ACC112 (cell line): ENCODE results near the gene ZFYVE9.
A peak's percentile ranks its signal among the peaks of the same experiment; 100 is the strongest.

Experiments used
- H2AFZ ChIP-seq: fragments of 200-600 bp; sonication (generic); one replicate; pipeline ENCODE4 v1.6.0; 2017; ENCODE audit warnings: antibody characterized with exemption, low read length; ENCODE audit not compliant: unreplicated experiment
- H3K27ac ChIP-seq: fragments of 200-600 bp; sonication (generic); 2 replicates; pipeline ENCODE4 v1.5.1; 2014; ENCODE audit warnings: low read depth, mild to moderate bottlenecking, antibody characterized with exemption, low read length, moderate library complexity
- H3K27me3 ChIP-seq: fragments of 200-600 bp; sonication (generic); 2 replicates; pipeline ENCODE4 v1.6.1; 2014; ENCODE audit warnings: mild to moderate bottlenecking, antibody characterized with exemption, low read length, moderate library complexity, mixed read lengths; ENCODE audit not compliant: insufficient read depth
- H3K36me3 ChIP-seq: fragments of 200-600 bp; sonication (generic); 2 replicates; pipeline ENCODE4 v1.6.1; 2016; ENCODE audit warnings: mild to moderate bottlenecking, antibody characterized with exemption, low read length, moderate library complexity, mixed read lengths; ENCODE audit not compliant: insufficient read depth
- H3K4me1 ChIP-seq: fragments of 200-600 bp; sonication (generic); one replicate; pipeline ENCODE4 v1.6.1; 2016; ENCODE audit warnings: low read length, mixed read lengths; ENCODE audit not compliant: insufficient read depth, unreplicated experiment, control insufficient read depth
- H3K4me3 ChIP-seq: fragments of 200-600 bp; sonication (generic); 2 replicates; pipeline ENCODE4 v1.5.1; 2014; ENCODE audit warnings: mild to moderate bottlenecking, low read depth, low read length
- H3K79me2 ChIP-seq: fragments of 200-600 bp; sonication (generic); one replicate; pipeline ENCODE4 v1.6.0; 2016; ENCODE audit warnings: low read length; ENCODE audit not compliant: control insufficient read depth, unreplicated experiment, insufficient read depth

ZFYVE9 gene

DNA sequence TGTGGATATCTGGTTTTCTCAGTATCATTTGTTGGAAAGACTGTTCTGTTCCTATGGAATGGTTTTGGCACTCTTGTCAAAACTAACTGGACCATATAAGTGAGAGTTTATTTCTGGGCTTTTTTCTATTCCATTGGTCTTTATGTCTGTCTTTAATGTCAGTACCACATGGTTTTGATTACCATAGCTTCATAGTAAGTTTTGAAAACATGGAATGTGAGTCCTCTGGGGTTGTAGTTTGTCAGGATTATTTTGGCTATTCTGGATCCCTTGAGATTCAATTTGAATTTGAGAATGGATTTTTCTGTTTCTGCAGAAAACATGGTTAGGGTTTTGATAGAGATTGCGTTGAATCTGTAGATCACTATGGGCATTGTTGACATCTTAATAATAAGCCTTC lies 107.9 kb downstream of the ZFYVE9 start:
- Histone ChIP-seq H3K36me3 (0 out of 2 replicates have a peak, but pooled peaks cover 4% of the 10 kb centered on the region), H3K27me3 (no peaks in the 10 kb centered on the region), H2AFZ (no peak overlapping the region), H3K4me1 (no peaks in the 10 kb centered on the region), H3K79me2 (peaks cover 6% of the 10 kb centered on the region), H3K27ac (no peak overlapping the region), H3K4me3 (no peak overlapping the region)

DNA sequence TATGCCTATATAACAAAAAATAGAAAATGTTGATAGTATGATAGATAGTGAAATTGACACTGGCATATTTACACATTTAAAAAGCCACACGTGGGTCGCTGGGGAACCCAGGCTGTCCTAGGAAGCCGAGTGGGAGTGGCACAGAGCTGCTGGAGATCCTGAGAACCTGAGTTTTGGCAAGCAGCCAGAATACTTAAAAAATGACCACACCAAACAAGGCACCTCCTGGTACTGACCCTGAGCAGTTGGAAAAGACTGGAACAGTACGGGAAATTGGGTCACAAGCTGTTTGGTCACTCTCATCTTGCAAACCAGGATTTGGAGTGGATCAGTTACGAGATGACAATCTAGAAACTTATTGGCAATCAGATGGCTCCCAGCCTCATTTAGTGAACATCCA lies 111.5 kb downstream of the ZFYVE9 start:
- Histone ChIP-seq H3K27ac (no peak overlapping the region), H3K4me1 (no peaks in the 10 kb centered on the region), H3K27me3 (no peaks in the 10 kb centered on the region), H2AFZ (no peak overlapping the region), H3K36me3 (0 out of 2 replicates have a peak, but pooled peaks cover 4% of the 10 kb centered on the region), H3K4me3 (no peak overlapping the region), H3K79me2 (peaks cover 6% of the 10 kb centered on the region)

DNA sequence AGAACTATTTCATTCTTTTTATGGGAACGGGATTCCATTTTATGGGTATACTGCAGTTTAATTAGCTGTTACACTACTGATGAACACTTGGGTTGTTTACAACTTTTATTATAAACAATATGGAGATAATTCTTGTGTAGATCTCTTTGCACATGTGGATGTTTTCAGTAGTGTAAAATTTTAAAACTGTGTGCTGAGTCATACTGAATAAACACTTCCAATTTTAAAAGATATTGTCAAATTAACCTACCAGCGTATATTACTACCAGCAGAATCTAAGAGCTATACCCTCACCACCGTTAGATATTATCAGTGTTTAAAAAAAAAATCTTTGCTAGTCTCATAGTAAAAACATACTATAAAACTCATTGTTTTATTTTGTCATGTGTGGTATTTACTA lies 118.0 kb downstream of the ZFYVE9 start:
- no peaks in the 10 kb centered on the region for H3K79me2 ChIP-seq
- H3K27ac ChIP-seq = no peak overlapping the region
- H3K4me1 ChIP-seq = no peaks in the 10 kb centered on the region
- no peaks in the 10 kb centered on the region for H3K27me3 ChIP-seq
- no peak overlapping the region for H3K4me3 ChIP-seq
- no peak overlapping the region for H2AFZ ChIP-seq
- H3K36me3 ChIP-seq = no peaks in the 10 kb centered on the region

DNA sequence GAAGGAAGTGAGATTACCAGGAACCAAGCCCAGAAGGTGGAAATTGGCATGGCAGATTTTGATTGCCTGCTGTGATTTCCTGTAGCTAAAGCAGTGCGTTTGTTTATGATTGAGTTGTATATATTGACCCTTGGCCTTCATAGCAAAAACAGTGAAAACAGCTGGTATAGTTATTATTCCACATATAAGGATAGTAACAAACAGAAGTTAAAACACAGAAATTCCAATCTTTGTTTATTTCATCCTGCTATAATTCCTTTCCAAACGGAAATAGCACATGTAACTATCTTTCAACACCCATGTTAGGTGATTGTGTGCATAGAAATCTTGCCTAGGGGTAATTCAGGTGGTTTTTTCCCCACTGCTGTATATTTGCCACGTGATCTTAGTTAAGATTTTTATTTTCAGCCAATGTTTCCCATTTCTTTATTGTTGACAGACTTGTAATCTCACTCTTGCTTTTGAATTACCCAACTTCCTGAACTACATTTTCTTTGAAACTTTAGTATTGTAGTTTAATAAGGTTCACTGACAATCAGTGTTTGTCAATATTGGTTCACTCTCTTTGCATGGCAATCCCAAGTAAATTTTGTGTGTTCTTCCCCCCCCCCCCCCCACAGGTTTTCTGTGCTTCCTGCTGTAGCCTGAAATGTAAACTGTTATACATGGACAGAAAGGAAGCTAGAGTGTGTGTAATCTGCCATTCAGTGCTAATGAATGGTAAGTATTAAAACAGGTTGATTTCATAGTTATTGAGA lies 121.4 kb downstream of the ZFYVE9 start:
- Histone ChIP-seq H2AFZ (no peak overlapping the region), H3K4me3 (no peak overlapping the region), H3K36me3 (no peaks in the 10 kb centered on the region), H3K79me2 (no peaks in the 10 kb centered on the region), H3K27ac (no peak overlapping the region), H3K27me3 (no peaks in the 10 kb centered on the region), H3K4me1 (no peaks in the 10 kb centered on the region)

DNA sequence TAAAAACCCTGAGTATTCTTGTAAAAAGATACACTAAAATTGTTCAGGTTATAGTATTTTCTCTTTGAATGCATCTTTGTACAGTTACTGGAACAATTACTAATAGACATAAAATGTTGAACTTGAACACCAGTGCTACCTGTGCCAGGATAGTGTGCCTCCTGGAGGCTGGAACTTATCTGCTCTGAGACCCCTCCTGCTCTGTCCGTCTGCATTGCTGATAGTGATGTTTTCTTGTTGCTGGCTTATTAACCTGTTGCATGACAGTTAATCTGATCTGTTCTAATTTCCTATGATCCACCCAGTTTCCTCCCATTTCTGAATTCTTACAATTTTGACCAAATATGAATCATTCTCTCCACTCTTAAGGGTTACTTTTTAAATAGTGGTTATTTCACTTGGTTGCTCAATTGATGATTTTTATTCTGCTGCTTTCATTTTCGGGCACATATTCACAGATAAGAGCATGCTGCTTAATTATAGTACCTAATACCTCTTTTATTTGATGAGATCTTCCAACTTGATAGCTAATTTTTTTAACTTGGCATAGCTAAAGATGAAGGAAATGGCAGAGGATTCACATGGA lies 122.7 kb downstream of the ZFYVE9 start:
- Histone ChIP-seq H3K79me2 (no peaks in the 10 kb centered on the region), H3K27me3 (no peaks in the 10 kb centered on the region)

DNA sequence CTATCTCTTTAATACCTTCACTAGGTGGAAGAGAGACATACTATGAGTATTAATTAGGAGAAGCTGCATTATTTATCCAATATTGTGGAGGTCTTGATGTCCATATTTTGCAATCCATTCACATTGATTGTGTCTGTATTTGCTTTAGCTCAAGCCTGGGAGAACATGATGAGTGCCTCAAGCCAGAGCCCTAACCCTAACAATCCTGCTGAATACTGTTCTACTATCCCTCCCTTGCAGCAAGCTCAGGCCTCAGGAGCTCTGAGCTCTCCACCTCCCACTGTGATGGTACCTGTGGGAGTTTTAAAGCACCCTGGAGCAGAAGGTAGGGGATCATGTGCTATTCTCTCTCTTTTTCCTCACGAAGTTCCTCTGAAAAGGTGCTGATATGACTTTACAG lies 124.6 kb downstream of the ZFYVE9 start:
- no peak overlapping the region for H3K4me3 ChIP-seq
- H3K27ac ChIP-seq = no peak overlapping the region
- H3K79me2 ChIP-seq = no peaks in the 10 kb centered on the region
- H3K4me1 ChIP-seq = no peaks in the 10 kb centered on the region
- 0 out of 2 replicates have a peak, but pooled peaks cover 3% of the 10 kb centered on the region for H3K36me3 ChIP-seq
- no peak overlapping the region for H2AFZ ChIP-seq
- H3K27me3 ChIP-seq = no peaks in the 10 kb centered on the region

More for the DNA sequence above, 122.7 kb downstream of the ZFYVE9 start:
- Histone ChIP-seq H3K4me3 (no peak overlapping the region; the same call in 1 of the 2 replicates), H3K27ac (no peak overlapping the region), H3K4me1 (no peaks in the 10 kb centered on the region), H2AFZ (no peak overlapping the region), H3K36me3 (0 out of 2 replicates have a peak, but pooled peaks cover 3% of the 10 kb centered on the region)

DNA sequence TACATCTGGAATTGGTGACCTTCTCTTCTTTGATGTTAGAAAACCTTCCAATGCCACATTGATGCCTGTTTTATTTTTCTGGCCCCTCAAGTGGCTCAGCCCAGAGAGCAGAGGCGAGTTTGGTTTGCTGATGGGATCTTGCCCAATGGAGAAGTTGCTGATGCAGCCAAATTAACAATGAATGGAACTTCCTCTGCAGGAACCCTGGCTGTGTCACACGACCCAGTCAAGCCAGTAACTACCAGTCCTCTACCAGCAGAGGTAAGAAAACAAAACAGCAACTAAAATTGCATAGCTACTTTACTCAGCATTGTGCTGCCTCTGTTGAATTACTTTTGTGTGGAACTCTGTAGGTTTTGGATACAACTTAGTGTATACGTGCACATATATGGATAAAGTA lies 126.5 kb downstream of the ZFYVE9 start:
- 0 out of 2 replicates have a peak, but pooled peaks cover 3% of the 10 kb centered on the region for H3K36me3 ChIP-seq
- H3K27me3 ChIP-seq = no peaks in the 10 kb centered on the region
- H3K4me1 ChIP-seq = no peaks in the 10 kb centered on the region
- no peaks in the 10 kb centered on the region for H3K79me2 ChIP-seq
- no peak overlapping the region for H3K27ac ChIP-seq
- no peak overlapping the region for H2AFZ ChIP-seq
- no peak overlapping the region for H3K4me3 ChIP-seq

DNA sequence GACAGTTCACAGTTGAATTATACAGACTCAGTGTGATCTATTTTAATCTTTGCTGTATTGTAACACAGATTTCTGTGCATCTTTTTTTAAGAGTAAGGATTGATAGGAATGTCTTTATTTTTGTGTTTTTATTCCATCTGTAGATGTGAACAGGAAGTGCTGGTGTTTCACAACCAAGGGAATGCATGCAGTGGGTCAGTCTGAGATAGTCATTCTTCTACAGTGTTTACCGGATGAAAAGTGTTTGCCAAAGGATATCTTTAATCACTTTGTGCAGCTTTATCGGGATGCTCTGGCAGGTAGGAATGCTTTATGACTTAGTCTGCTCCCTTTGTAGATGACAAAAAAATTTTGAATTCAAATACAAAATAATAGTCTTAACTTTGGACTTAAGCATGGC lies 139.6 kb downstream of the ZFYVE9 start:
- Histone ChIP-seq H3K4me1 (peaks cover 7% of the 10 kb centered on the region), H3K36me3 (no peaks in the 10 kb centered on the region; the same call in 1 of the 2 replicates), H3K4me3 (no peak overlapping the region), H3K27ac (no peak overlapping the region), H2AFZ (no peak overlapping the region), H3K79me2 (no peaks in the 10 kb centered on the region), H3K27me3 (no peaks in the 10 kb centered on the region)

DNA sequence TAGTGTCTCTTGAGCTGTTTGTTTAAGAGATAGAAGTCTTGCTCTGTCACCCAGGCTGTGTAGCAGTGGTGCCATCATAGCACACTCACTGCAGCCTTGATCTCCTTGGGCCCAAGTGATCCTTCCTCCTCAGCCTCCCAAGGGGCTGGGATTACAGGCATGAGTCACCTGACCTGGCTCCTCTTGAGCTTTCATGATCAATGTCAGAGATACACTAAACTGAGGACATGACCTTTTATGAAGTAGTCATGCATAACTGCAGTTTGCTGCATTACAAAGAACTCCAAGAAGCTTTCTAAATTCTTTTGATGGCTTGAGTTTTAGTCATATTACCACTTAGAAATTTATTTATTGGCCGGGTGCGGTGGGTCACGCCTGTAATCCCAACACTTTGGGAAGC lies 146.4 kb downstream of the ZFYVE9 start:
- Histone ChIP-seq H3K27ac (peak overlapping the region; percentile 18; the same call in 1 of the 2 replicates), H3K27me3 (no peaks in the 10 kb centered on the region), H3K4me1 (peaks cover 9% of the 10 kb centered on the region), H3K36me3 (no peaks in the 10 kb centered on the region; the same call in 1 of the 2 replicates), H3K79me2 (no peaks in the 10 kb centered on the region), H2AFZ (no peak overlapping the region), H3K4me3 (no peak overlapping the region)

DNA sequence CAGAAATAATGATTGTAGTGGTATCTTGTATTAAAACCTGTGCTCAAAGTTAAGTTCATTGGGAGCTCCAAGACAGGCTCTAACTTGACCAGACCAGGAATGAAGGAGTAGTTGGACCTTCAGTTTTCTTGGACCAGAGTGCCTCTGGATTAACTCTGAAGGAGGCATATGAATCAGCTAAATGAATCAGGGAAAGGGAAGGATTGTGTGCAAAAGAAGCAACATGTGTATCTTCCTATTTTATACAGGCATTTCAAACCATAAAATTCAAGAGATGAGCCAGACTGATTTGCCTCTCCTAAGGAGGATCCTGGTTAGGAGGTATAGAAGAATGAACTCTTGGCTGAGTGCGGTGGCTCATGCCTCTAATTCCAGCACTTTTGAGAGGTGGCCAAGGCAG lies 152.7 kb downstream of the ZFYVE9 start:
- no peaks in the 10 kb centered on the region for H3K36me3 ChIP-seq
- no peaks in the 10 kb centered on the region for H3K79me2 ChIP-seq
- no peaks in the 10 kb centered on the region for H3K4me1 ChIP-seq
- H3K4me3 ChIP-seq = no peak overlapping the region
- H3K27me3 ChIP-seq = no peaks in the 10 kb centered on the region
- H3K27ac ChIP-seq = no peak overlapping the region
- no peak overlapping the region for H2AFZ ChIP-seq

DNA sequence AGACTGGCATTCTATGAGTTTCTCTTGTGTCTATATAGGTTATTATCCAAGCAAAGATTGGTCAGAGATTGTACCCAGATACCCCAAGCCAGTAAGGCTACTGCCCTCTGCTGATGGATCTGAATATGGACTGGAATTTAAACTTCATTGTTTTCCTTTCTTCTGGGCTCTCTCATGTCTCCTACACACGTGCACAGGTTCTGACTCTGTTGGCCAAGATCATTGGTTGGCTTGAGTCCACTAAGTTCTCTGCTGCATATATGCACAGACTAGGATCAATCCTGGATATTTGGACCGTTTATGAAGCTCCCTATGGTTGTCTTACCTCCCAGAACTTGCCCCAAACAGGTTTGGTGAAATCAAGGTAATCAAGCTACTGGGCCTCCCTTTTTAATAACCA lies 154.5 kb downstream of the ZFYVE9 start:
- no peak overlapping the region for H3K4me3 ChIP-seq
- H2AFZ ChIP-seq = no peak overlapping the region
- no peaks in the 10 kb centered on the region for H3K4me1 ChIP-seq
- H3K27ac ChIP-seq = no peak overlapping the region
- no peaks in the 10 kb centered on the region for H3K79me2 ChIP-seq
- H3K27me3 ChIP-seq = no peaks in the 10 kb centered on the region
- no peaks in the 10 kb centered on the region for H3K36me3 ChIP-seq
